Measurements from ENCODE around the gene RBM26. TPM values are rescaled to one million over a fixed set of nuclear protein-coding genes. Genes with fewer than 3 reads are reported as not detected.

RBM26 gene
- total and polyA plus RNA-seq, 3 donors from 2014 or later, result 37.6 to 67.5 (median 66.1) TPM

- no peak for TF ChIP-seq CTCF (IDR thresholded peaks at IDR 0.05)
- TF ChIP-seq POLR2A (IDR thresholded peaks at IDR 0.05), result no peak
- Histone ChIP-seq H3K27ac (no peak overlapping the region), H3K27me3 (no peaks in the 10 kb centered on the region), H3K9me3 (no peaks in the 10 kb centered on the region), H3K4me1 (no peaks in the 10 kb centered on the region), H3K36me3 (ENCODE audit: low read depth, missing control alignments) (no peaks in the 10 kb centered on the region), H3K4me3 (no peak overlapping the region)
- intact Hi-C loops (cut with DNase I; ENCODE audit: low total_unique reads), result no loop called here
- DNase-seq, result no peak
- 90 to 91% methylated on average over 11 of the region's 11 CpGs for WGBS, 2 donors
Observed at GRCh38 chr13:79445968-79446645, 40.1 kb upstream of the RBM26 start.

GRCh38 chr13:79442706-79443105 is 36.7 kb upstream of the RBM26 start:
- no peak for DNase-seq
- no peaks in the 10 kb centered on the region for H3K27me3 ChIP-seq
- H3K36me3 ChIP-seq (ENCODE audit: low read depth, missing control alignments), result no peaks in the 10 kb centered on the region
- no peaks in the 10 kb centered on the region for H3K4me1 ChIP-seq
- intact Hi-C loops (cut with DNase I; ENCODE audit: low total_unique reads), result no loop called here
- H3K27ac ChIP-seq, result no peak overlapping the region
- 78 to 81% methylated on average over 3 of the region's 3 CpGs for WGBS, 2 donors
- TF ChIP-seq CTCF (IDR thresholded peaks at IDR 0.05), result no peak
- TF ChIP-seq POLR2A (IDR thresholded peaks at IDR 0.05), result no peak
- no peaks in the 10 kb centered on the region for H3K9me3 ChIP-seq
- no peak overlapping the region for H3K4me3 ChIP-seq

- no peak for DNase-seq
- H3K4me3 ChIP-seq, result no peak overlapping the region
- 60 to 85% methylated on average over 1 of the region's 1 CpG for WGBS, 2 donors
- H3K27ac ChIP-seq, result no peak overlapping the region
- H3K9me3 ChIP-seq, result no peaks in the 10 kb centered on the region
- H3K4me1 ChIP-seq, result no peaks in the 10 kb centered on the region
- H3K27me3 ChIP-seq, result no peaks in the 10 kb centered on the region
- intact Hi-C loops (cut with DNase I; ENCODE audit: low total_unique reads), result no loop called here
- TF ChIP-seq CTCF (IDR thresholded peaks at IDR 0.05), result no peak
- no peak for TF ChIP-seq POLR2A (IDR thresholded peaks at IDR 0.05)
- H3K36me3 ChIP-seq (ENCODE audit: low read depth, missing control alignments), result no peaks in the 10 kb centered on the region
Observed at GRCh38 chr13:79442221-79442620, 36.2 kb upstream of the RBM26 start.

- intact Hi-C loops (cut with DNase I; ENCODE audit: low total_unique reads), result no loop called here
- Histone ChIP-seq H3K36me3 (ENCODE audit: low read depth, missing control alignments) (no peaks in the 10 kb centered on the region), H3K4me3 (no peak overlapping the region), H3K27me3 (no peaks in the 10 kb centered on the region), H3K9me3 (no peaks in the 10 kb centered on the region), H3K4me1 (no peaks in the 10 kb centered on the region), H3K27ac (no peak overlapping the region)
- no peak for TF ChIP-seq POLR2A (IDR thresholded peaks at IDR 0.05)
- no peak for TF ChIP-seq CTCF (IDR thresholded peaks at IDR 0.05)
- DNase-seq, result no peak
- 81 to 86% methylated on average over 5 of the region's 5 CpGs for WGBS, 2 donors
Observed at GRCh38 chr13:79440958-79441528, 35.0 kb upstream of the RBM26 start.

- no peaks in the 10 kb centered on the region for H3K36me3 ChIP-seq (ENCODE audit: low read depth, missing control alignments)
- DNase-seq, result no peak
- no peaks in the 10 kb centered on the region for H3K4me1 ChIP-seq
- WGBS, 2 donors, result 93 to 97% methylated on average over 1 of the region's 1 CpG
- H3K27me3 ChIP-seq, result no peaks in the 10 kb centered on the region
- H3K27ac ChIP-seq, result no peak overlapping the region
- H3K9me3 ChIP-seq, result no peaks in the 10 kb centered on the region
- no peak overlapping the region for H3K4me3 ChIP-seq
- no peak for TF ChIP-seq POLR2A (IDR thresholded peaks at IDR 0.05)
- TF ChIP-seq CTCF (IDR thresholded peaks at IDR 0.05), result no peak
- intact Hi-C loops (cut with DNase I; ENCODE audit: low total_unique reads), result loop anchor here (10.0 kb wide), 1 partner anchor 86 kb away; no protein-coding TSS in a partner anchor
Observed at GRCh38 chr13:79439275-79439674, 33.2 kb upstream of the RBM26 start.

Measured in testis (tissue), 3 donors.